H54 (cell line): ENCODE measurements around the gene EIF4A3.

Source experiments
- DNase-seq: peaks from one replicate; pipeline ENCODE4 v3.0.0; 2011; ENCODE audit warnings: low spot score, mixed read lengths; ENCODE audit not compliant: insufficient read length
- FAIRE-seq: peaks from 3 replicates; lab custom pipeline; 2011; peaks lifted over from hg19 to GRCh38; lab: Jason Lieb, UNC
- POLR2A ChIP-seq: IDR thresholded peaks from 2 replicates; pipeline ENCODE4 v1.6.1; 2011; ENCODE audit warnings: low read depth, mild to moderate bottlenecking, low read length

The EIF4A3 gene

DNA sequence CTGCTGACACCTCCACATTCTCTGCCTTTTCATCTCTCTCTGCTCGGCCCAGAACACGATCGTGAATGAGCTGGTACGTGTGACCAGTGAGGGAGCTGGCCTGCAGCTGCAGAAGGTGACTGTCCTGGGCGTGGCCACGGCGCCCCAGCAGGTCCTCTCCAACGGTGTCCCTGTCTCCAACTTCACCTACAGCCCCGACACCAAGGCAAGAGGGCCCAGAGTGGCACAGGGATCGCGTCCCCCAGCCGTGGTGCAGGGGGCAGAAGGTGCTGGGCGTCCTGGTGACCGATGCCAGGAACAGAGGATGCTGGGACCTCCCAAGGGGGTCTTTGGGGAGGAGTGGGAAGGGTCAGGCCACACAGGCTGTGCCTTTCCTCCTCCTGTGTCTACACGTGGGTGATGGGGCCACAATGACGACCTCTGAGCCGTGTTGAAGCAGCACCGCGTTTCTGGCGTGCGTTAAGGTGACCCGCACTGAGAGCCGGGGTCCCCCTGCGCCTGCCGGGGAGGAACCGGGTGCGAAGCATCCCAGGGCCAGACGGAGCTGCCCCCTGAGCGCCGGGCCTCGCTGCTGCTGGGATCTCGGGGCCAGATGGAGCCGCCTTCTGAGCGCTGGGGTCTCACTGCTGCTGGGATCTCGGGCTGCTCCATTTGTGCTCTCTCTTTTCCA is 28.2 kb downstream of the EIF4A3 start:
- no peak for TF ChIP-seq POLR2A
- DNase-seq: no peak
- FAIRE-seq: no peak

DNA sequence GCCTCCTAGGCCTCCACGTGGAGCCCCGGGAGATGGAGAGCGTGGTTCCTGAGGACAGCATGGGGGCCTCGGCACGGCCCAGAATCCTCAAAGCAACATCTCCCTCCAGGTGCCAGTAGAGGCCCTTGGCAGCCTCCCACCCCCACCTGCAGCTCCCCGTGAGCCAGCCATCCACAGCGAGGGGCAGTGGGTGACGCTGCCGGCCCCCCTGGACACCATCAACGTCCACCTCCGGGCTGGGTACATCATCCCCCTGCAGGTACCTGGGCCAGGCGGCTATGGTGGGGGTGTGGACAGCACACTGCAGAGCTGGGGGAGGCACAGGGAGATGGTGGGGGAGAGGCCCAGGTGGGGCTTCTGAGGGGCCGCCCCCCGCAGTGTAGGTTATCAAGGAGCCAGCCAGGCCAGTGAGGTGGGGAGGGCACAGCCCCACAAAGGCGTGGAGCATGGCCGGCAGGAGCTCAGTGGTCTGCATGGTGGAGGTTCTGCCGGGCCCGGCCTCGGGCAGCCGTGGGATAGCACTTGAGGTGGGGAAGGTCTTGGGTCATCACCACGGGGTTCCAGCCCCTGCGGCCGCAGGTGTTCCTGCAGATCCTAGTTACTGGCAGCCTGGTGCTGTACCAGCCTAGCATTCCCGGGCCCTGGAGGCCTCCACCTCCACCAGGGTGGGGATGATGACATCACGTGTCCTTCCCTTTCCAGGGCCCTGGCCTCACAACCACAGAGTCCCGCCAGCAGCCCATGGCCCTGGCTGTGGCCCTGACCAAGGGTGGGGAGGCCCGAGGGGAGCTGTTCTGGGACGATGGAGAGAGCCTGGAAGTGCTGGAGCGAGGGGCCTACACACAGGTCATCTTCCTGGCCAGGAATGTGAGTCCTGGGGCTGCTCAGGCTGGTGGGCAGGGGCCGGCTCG is 29.2 kb downstream of the EIF4A3 start:
- no peak for DNase-seq
- FAIRE-seq: no peak
- no peak for TF ChIP-seq POLR2A

DNA sequence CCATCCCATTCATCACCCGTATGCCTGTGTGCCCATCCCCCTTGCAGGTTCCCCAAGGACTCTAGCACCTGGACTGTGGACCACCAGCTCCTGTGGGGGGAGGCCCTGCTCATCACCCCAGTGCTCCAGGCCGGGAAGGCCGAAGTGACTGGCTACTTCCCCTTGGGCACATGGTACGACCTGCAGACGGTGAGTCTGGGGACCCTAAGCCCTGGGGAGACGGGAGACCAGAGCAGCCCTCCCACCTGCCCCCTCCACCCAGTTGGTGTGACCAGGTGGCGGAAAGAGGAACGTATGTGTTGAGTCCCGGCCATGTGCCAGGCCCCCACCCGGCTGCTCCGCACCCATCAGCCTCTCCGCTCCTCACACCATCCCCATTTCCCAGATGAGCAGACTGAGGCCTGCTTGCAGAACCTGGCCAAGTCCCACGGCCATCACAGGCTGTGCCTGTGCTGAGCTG is 30.0 kb downstream of the EIF4A3 start:
- FAIRE-seq: no peak
- no peak for TF ChIP-seq POLR2A

DNA sequence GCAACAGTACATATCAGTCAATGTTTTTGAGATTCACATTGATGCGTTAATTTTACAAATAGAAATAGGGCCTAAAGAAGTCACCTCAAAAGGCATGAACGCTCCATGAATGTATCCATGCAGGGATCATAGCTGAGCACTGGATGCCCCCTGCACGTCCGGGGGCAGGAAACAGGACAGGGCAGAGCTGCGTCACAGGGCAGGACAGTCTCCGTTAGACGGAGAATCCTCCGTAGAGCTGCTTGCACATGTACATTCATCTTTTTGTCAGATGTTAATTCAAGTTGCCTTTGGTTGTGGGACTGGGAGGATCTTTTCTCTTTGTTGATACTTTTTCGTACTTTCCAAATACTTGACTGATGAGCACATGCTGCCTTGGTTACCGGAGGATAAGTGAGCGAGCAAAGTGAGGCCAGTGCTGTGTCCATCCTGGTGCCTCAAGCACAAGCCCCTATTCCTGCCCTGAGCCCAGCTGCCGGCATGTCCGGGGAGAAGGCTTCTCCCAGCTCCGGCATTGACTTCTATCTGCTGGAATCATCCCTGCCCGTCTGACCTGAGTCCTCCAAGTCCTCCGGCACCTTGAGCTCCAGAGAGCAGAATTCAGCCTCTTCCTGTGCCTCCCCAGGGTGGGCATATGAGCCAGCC is 30.5 kb downstream of the EIF4A3 start:
- no peak for DNase-seq
- no peak for FAIRE-seq
- TF ChIP-seq POLR2A: no peak

More for the DNA sequence above, 30.0 kb downstream of the EIF4A3 start:
- DNase-seq: no peak

DNA sequence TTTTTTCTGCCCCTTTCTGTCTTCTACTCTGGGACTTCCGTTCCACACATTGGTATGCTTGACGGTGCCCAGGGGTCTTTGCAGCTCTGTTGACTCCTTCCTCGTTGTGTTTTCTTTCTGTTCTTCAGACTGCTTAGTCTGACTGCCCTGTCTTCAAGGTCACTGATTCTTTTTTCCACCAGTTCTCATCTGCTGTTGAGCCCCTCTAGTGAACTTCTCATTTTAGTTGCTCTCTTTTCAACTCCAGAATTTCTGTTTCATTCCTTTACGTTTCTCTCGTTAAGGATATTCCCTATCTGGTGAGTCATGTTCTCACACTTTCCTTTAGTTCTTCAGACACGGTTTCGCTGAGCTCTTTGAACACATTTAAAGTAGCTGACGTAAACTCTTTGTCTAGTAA is 31.8 kb downstream of the EIF4A3 start:
- no peak for FAIRE-seq
- no peak for TF ChIP-seq POLR2A

DNA sequence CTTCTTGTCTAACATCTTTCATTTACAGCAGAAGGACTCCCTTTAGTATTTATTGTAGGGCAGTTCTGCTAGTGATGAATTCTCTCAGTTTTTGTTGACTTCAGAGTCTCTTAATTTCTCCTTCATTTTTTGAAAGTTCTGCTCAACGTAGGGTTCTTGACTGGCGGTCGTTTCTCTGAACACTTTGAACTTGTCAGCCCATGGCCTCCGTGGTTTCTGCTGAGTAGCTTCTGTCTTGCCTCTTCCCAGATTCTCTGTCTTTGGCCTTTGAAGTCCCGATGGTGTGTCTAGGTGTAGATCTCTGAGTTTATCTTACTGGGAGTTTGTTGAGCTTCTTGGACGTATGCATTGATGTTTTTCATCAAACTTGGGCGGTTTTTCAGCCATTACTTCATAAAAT is 32.2 kb downstream of the EIF4A3 start:
- DNase-seq (no peak), FAIRE-seq (no peak)
- no peak for TF ChIP-seq POLR2A

More for the DNA sequence above, 31.8 kb downstream of the EIF4A3 start:
- no peak for DNase-seq

DNA sequence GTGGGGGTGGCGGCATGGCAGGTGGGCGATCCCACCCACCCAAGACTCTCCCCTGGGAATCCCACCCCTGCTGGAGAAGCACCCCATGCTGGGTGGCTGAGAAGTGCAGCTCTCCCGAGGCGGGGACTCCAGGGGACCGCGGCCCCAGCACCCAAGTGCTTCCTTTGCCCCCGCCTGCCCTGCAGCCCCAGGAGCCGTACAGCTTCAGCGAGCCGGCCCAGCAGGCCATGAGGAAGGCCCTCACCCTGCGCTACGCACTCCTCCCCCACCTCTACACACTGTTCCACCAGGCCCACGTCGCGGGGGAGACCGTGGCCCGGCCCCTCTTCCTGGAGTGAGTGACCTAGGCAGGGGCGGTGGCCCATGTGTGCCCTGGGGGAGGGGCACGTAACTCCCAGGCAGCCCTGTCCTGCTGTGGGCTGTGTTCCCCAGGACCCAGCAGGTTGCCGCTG is 33.9 kb downstream of the EIF4A3 start:
- no peak for FAIRE-seq
- no peak for DNase-seq
- no peak for TF ChIP-seq POLR2A

DNA sequence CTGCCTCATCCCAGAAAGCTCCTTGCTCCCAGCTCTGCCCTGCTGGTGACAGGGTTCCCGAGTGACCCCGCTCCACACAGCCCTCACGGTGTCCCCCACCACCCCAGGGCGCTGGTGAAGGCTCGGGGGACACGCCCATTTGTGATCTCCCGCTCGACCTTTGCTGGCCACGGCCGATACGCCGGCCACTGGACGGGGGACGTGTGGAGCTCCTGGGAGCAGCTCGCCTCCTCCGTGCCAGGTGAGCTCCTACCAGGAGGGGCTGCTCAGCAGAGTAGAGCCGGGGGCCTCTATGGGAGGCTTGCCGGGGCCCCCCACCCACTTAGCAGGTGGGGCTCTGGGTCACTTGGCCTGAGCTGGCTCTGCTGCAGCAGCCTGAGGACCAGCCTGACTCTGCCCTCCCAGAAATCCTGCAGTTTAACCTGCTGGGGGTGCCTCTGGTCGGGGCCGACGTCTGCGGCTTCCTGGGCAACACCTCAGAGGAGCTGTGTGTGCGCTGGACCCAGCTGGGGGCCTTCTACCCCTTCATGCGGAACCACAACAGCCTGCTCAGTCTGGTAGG is 34.4 kb downstream of the EIF4A3 start:
- no peak for TF ChIP-seq POLR2A
- no peak for DNase-seq
- no peak for FAIRE-seq

DNA sequence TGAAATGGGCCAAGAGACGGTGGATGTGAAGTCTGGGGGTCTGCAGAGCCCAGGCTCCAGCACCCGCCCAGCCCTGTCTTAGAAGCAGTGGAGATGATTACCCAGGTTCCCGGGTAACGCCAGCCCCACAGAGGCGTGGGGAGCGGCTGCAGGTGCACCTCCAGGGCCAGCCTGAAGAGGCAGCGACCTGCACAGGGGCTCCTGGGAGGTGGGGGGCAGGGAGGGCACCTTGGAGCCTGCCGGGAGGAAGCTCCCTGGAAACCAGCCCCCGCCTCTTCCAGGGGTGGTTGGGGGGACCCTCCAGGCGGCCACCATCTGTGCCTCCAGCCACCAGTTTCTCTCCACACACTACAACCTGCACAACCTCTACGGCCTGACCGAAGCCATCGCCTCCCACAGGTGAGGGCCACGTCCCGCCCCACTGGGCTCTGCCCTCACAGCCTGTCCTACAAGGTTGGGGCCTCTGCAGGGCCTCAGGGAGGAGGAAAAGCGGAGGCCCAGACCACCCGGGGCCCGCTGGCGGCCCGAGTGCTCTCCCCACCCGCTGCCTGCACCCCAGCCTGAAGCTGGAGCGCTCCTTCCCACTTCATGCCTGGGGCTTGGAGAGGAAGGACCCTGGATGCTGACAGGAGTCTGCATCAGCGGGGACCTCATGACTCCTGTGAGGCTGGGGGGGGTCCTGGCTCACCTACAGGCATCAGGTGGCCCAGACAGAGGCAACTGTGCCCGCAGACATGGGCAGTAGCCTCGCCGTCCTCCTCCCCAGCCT is 35.0 kb downstream of the EIF4A3 start:
- FAIRE-seq: no peak
- no peak for TF ChIP-seq POLR2A
- no peak for DNase-seq

DNA sequence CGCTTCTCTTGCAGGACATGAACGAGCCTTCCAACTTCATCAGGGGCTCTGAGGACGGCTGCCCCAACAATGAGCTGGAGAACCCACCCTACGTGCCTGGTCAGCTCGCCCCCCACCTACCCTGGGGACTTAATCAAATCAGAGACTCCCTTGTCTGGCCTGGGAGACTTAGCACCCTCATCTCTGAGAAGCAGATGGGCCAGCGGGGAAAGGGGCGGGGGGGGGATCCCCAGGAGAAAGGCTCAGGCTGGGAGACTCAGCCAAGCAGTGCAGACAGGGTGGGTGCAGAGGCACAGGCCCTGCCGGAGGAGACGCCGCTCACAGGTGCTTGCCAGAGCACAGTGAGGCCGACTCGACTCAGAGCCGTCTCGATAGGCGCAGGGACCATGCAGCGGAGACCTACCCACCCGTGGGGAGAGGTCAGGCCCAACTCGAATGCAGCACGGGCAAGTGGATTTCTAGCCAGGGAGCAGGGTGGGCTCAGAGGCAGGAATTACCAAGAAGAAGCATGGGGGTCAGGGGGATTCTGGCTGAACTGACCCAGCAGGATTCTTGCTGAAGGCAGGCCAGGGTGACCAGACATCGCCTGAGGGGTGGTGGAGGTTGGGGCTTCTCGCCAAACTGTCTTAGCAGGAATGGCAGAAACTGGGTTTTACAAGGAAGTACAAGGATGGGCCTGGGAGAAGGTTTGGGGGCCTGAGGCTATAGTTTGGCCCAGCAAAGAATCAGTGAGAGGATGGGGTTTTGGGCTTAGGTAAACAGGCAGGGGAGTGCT is 35.8 kb downstream of the EIF4A3 start:
- FAIRE-seq: no peak

DNA sequence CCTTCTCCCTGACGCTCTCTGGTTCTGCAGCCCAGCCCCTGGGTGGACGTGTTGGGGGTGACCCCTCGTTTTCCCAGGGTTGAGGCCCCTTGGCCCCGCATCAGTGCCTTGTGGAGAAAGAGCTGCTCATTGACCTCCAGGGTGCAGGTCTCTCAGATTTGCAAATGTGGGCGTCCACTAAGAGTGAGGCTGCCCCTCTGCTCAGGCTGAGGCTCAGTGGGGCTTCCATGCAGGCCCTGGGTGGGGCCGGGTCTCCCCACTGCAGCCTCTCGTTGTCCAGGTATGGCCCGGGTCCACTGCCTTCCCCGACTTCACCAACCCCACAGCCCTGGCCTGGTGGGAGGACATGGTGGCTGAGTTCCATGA is 36.5 kb downstream of the EIF4A3 start:
- DNase-seq: no peak
- TF ChIP-seq POLR2A: no peak
- FAIRE-seq: no peak

More for the DNA sequence above, 35.8 kb downstream of the EIF4A3 start:
- DNase-seq: no peak
- TF ChIP-seq POLR2A: no peak

DNA sequence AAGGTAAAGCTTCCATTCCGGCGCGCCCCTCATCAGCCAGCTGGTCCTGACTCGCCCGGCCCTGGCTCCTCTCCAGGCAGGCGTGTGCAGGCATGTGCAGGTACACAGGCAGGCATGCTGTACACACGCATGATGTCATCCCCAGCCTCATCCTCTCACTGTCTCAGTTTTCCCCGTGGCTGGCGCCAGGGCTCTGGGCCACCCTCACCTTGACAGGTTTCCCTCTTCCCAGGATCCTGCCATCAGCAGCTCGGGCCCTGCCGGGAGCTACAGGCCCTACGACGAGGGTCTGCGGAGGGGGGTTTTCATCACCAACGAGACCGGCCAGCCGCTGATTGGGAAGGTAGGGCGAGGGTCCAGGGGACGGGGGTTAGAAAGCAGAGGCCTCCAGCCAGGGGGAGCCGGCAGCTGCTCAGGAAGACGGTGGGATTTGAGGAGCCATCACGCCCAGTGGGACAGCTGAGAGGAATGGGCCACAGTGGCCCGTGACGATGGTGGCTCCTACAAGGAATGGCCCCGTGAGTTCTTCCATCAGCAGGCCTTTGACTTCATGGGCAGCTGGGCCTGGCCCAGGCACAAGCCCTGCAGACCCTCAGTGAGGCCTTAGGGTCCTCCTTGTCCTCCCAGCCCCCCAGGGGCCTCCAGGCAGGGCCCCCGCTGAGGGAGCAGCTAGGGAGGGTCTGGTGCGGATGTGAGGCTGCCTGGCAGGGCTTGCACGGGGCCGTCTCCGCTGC is 37.0 kb downstream of the EIF4A3 start:
- no peak for FAIRE-seq
- TF ChIP-seq POLR2A: no peak
- no peak for DNase-seq
